Pons (tissue), 1 donor: ENCODE data around the gene GPR158.
"Not testable (repeated sequence)": the region's sequence is repeated elsewhere in the genome, so short reads cannot be mapped to it uniquely, and the experiment has no call there.

ENCODE experiments used
- DNase-seq: peaks from one replicate; pipeline ENCODE4 v3.0.0-alpha.2; 2016; ENCODE audit warnings: low spot score

The GPR158 gene

GRCh38 chr10:25174461-25175230 lies at the start of gene GPR158:
TSS of gene GPR158 (plus strand) at chr10:25175001. CDS start at chr10:25175421, 420 bp downstream.
- peak; percentile 97 for DNase-seq

- DNase-seq = peak; percentile 30
Measured at GRCh38 chr10:25125201-25125611, 49.6 kb upstream of the GPR158 start.

GRCh38 chr10:25129592-25129991 lies 45.2 kb upstream of the GPR158 start:
- DNase-seq = no peak

- no peak for DNase-seq
Measured at GRCh38 chr10:25130906-25131305, 43.9 kb upstream of the GPR158 start.

GRCh38 chr10:25142116-25142864 lies 32.5 kb upstream of the GPR158 start:
- DNase-seq = no peak

- no peak for DNase-seq
Measured at GRCh38 chr10:25157650-25158049, 17.2 kb upstream of the GPR158 start.

- peak; percentile 32 for DNase-seq
Measured at GRCh38 chr10:25159591-25159990, 15.2 kb upstream of the GPR158 start.

GRCh38 chr10:25162391-25162790 lies 12.4 kb upstream of the GPR158 start:
- no peak for DNase-seq

GRCh38 chr10:25163464-25163863 lies 11.3 kb upstream of the GPR158 start:
- DNase-seq = not testable (repeated sequence)

GRCh38 chr10:25169740-25170139 lies 5.1 kb upstream of the GPR158 start:
- DNase-seq = no peak

- no peak for DNase-seq
Measured at GRCh38 chr10:25170627-25171026, 4.2 kb upstream of the GPR158 start.

- no peak for DNase-seq
Measured at GRCh38 chr10:25175527-25176420, 973 bp downstream of the GPR158 start.

GRCh38 chr10:25176421-25176968 lies 1.7 kb downstream of the GPR158 start:
- no peak for DNase-seq

- no peak for DNase-seq
Measured at GRCh38 chr10:25177093-25177753, 2.4 kb downstream of the GPR158 start.

- peak; percentile 29 for DNase-seq
Measured at GRCh38 chr10:25177754-25178135, 2.9 kb downstream of the GPR158 start.

- peak; percentile 70 for DNase-seq
Measured at GRCh38 chr10:25178411-25178810, 3.6 kb downstream of the GPR158 start.

GRCh38 chr10:25180801-25181200 lies 6.0 kb downstream of the GPR158 start:
- DNase-seq = no peak

GRCh38 chr10:25182636-25183035 lies 7.8 kb downstream of the GPR158 start:
- DNase-seq = no peak

- no peak for DNase-seq
Measured at GRCh38 chr10:25191162-25191895, 16.5 kb downstream of the GPR158 start.

- no peak for DNase-seq
Measured at GRCh38 chr10:25198151-25198550, 23.4 kb downstream of the GPR158 start.
